ENCODE measurements around the gene ANKRD40.
"Not testable (repeated sequence)": the region's sequence is repeated elsewhere in the genome, so short reads cannot be mapped to it uniquely, and the experiment has no call there.

ANKRD40 gene

GRCh38 chr17:50707289-50708049 lies at the start of gene ANKRD40:
TSS of gene ANKRD40 (minus strand) at chr17:50707914. CDS start at chr17:50707654, 260 bp downstream.
- peak; percentile 90 for DNase-seq

- no peak for DNase-seq
Measured at GRCh38 chr17:50754521-50754920, 46.8 kb upstream of the ANKRD40 start.

GRCh38 chr17:50749245-50749644 lies 41.5 kb upstream of the ANKRD40 start:
- DNase-seq: no peak

- no peak for DNase-seq
Measured at GRCh38 chr17:50745631-50746030, 37.9 kb upstream of the ANKRD40 start.

- DNase-seq: no peak
Measured at GRCh38 chr17:50739098-50739497, 31.4 kb upstream of the ANKRD40 start.

GRCh38 chr17:50737118-50737698 lies 29.5 kb upstream of the ANKRD40 start:
- no peak for DNase-seq

- DNase-seq: no peak
Measured at GRCh38 chr17:50735287-50735686, 27.6 kb upstream of the ANKRD40 start.

GRCh38 chr17:50731575-50732460 lies 24.1 kb upstream of the ANKRD40 start:
- DNase-seq: no peak

GRCh38 chr17:50728881-50729765 lies 21.4 kb upstream of the ANKRD40 start:
- DNase-seq: no peak

GRCh38 chr17:50728112-50728429 lies 20.4 kb upstream of the ANKRD40 start:
- DNase-seq: no peak

GRCh38 chr17:50725769-50726655 lies 18.3 kb upstream of the ANKRD40 start:
- DNase-seq: no peak

- not testable (repeated sequence) for DNase-seq
Measured at GRCh38 chr17:50724622-50725021, 16.9 kb upstream of the ANKRD40 start.

- no peak for DNase-seq
Measured at GRCh38 chr17:50722746-50723145, 15.0 kb upstream of the ANKRD40 start.

- DNase-seq: no peak
Measured at GRCh38 chr17:50721194-50722010, 13.7 kb upstream of the ANKRD40 start.

GRCh38 chr17:50719924-50720794 lies 12.4 kb upstream of the ANKRD40 start:
- DNase-seq: no peak

GRCh38 chr17:50719144-50719923 lies 11.6 kb upstream of the ANKRD40 start, which contains the start of gene LUC7L3:
TSS of gene LUC7L3 (plus strand) at chr17:50719603. CDS start at chr17:50719733, 130 bp downstream.
- peak; percentile 92 for DNase-seq

GRCh38 chr17:50715471-50715870 lies 7.8 kb upstream of the ANKRD40 start:
- DNase-seq: no peak

- no peak for DNase-seq
Measured at GRCh38 chr17:50712641-50713040, 4.9 kb upstream of the ANKRD40 start.

GRCh38 chr17:50710650-50711049 lies 2.9 kb upstream of the ANKRD40 start:
- DNase-seq: no peak
